Endometrial microvascular endothelial cells (primary cell): ENCODE results near the gene FBXL19. TPM values are rescaled to one million over a fixed set of nuclear protein-coding genes. Genes with fewer than 3 reads are reported as not detected.

Experiments
- in situ Hi-C: cut with HindIII; loops from 2 replicates; pipeline ENCODE4 v1.10.0; 2017; ENCODE audit warnings: low sequenced_read_pairs, low pct_unique_long_range_greater_than_20kb; ENCODE audit errors: inconsistent ontology term
- total RNA-seq: library from RNA; depleted of rRNA; stranded (reverse); fragments of >200 nt; gene quantifications from one replicate; pipeline ENCODE4 v1.2.3, GENCODE V29; 2015; ENCODE audit errors: inconsistent ontology term

FBXL19 gene
- total RNA-seq, 1 donor from 2014 or later, result 23.1 TPM

- in situ Hi-C loops, result loop anchor here (25.0 kb wide), 1 partner anchor 109 kb away; the partner anchor contains the start of genes ZNF646 and ZNF668
Observed at GRCh38 chr16:30953511-30954124, 30.2 kb downstream of the FBXL19 start.

DNA sequence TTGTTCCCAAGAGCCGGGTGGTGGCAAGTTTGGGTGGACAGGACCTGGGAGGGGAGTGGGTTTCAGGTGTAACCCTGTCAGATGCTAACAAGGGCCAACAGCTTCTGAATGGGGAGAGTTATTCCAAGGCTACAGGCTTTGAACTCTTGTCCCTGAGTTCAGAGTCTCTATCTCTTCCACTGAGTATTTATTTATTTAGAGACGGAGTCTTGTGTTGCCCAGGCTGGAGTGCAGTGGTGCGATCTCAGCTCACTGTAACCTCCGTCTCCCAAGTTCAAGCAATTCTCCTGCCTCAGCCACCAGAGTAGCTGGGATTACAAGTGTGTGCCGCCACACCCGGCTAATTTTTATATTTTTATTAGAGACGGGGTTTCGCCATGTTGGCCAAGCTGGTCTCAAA is 31.6 kb downstream of the FBXL19 start:
- in situ Hi-C loops, result loop anchor here (25.0 kb wide), 1 partner anchor 107 kb away; the partner anchor contains the start of genes ZNF646 and ZNF668

- in situ Hi-C loops, result loop anchor here (25.0 kb wide), 1 partner anchor 105 kb away; the partner anchor contains the start of genes ZNF646 and ZNF668
Observed at GRCh38 chr16:30956601-30957455, 33.5 kb downstream of the FBXL19 start.

DNA sequence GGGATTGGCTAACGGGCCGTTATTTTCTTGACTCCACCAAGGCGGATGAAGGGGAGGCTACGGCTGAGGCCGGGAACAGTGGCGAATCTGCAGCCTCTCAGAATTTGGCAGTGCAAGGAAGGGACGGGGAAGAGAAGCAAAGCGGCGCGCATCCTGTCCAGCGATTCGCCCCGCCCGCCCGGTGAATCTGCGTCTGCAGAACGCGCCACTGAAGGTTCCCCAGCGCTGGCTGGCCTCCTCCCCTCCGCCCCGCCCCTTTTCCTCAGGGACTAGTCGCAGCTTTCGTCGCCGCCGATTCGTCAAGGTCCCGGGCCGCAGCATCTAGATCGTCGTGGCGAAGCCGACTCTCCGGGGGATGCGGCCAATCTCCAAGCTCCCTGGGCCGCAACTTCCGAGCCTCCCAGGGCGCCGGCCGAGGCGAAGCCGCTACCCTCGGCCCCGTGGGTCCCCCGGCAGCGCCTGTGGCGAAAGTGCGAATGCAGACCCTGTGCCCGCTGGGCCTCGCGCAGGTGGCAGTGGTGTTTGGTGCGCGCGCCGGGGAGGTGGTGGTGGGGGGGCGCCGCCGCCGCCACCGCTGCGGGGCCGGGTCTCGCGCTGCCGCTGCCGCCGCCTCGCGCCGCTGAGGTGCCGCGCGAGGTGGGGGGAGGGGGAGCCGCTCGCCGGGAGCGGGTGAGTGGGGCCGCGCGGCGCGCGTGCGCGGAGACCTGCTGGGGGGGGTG is 34.2 kb downstream of the FBXL19 start, which contains the start of gene SETD1A:
TSS of gene SETD1A (plus strand) at position 299 of the 719 bp plus-strand sequence. CDS start 978 bp downstream, outside the sequence.
- in situ Hi-C loops, result loop anchor here (25.0 kb wide), 1 partner anchor 105 kb away; the partner anchor contains the start of genes ZNF646 and ZNF668

DNA sequence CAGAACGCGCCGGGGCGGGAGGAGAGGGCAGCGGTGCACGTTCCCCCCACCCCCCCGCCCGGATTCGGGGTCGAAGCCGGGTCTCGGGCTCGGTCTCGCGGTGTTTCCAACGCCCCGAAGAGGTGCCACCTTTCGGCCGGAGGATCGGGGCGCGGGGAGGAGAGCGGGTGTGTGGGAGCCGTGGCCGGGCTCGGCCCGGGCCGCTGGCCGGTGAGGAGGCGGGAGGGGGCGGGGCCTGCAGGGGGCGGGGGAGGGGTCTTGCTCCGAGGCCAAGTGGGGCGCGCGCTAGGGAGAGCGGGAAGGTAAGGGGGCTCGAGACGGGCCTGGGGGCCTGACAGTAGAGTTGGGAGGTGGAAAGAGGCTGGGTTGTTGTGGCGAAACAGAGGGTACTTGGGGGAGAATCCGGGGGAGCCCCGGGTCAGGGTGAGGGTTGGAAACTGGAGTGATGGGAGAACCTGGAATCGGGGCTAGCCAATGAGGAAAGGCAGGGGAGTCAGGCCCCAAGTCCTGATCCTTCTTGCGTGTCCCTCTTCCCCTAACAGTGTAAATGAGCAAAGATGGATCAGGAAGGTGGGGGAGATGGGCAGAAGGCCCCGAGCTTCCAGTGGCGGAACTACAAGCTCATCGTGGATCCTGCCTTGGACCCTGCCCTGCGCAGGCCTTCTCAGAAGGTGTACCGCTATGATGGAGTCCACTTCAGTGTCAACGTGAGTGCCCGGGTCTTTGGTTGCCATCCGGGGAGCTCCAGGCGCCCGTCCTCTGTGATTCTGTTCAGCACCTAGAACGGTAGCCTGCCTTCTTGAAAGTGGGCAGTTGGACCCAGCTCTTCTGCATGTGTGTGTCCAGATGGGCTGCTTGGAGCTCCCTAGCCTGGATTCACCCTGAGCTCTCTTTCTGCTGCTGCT is 35.1 kb downstream of the FBXL19 start:
- in situ Hi-C loops, result loop anchor here (25.0 kb wide), 1 partner anchor 104 kb away; the partner anchor contains the start of genes ZNF646 and ZNF668

- in situ Hi-C loops, result loop anchor here (25.0 kb wide), 1 partner anchor 101 kb away; the partner anchor contains the start of genes ZNF646 and ZNF668
Observed at GRCh38 chr16:30961384-30961783, 38.0 kb downstream of the FBXL19 start.

DNA sequence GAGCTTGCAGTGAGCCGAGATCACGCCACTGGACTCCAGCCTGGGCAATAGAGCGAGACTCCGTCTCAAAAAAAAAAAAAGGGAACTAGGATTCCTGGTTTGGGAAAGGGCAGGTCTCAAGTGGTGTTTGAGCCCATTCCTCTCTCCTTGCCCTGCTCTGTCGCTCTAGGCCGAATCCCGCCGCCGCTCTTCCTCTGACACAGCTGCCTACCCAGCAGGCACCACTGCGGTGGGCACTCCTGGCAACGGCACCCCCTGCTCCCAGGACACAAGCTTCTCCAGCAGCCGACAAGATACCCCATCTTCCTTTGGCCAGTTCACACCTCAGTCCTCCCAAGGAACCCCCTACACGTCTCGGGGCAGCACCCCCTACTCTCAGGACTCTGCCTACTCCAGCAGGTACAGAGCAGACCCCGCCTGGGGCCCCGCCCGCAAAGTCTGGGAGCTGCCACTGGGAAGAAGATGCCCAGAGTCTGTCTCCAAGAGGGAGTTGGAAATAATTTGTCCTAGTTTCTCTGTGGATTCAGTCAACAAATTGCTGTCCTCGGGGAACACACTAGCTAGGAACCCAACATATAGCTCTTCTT is 40.6 kb downstream of the FBXL19 start:
- in situ Hi-C loops, result loop anchor here (25.0 kb wide), 1 partner anchor 98 kb away; the partner anchor contains the start of genes ZNF646 and ZNF668

DNA sequence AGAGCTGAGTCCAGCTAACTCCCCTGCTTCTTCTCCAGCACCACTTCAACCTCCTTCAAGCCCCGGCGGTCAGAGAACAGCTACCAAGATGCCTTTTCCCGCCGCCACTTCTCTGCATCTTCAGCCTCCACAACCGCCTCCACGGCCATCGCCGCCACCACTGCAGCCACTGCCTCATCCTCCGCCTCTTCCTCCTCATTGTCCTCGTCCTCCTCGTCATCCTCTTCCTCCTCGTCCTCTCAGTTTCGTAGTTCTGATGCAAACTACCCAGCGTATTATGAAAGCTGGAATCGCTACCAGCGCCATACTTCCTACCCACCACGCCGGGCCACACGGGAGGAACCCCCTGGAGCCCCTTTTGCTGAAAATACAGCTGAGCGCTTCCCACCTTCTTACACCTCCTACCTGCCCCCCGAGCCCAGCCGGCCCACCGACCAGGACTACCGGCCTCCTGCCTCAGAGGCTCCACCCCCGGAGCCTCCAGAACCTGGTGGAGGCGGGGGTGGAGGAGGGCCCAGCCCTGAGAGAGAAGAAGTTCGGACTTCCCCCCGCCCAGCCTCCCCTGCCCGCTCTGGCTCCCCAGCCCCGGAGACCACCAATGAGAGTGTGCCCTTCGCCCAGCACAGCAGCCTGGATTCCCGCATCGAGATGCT is 41.3 kb downstream of the FBXL19 start:
- in situ Hi-C loops, result loop anchor here (25.0 kb wide), 1 partner anchor 98 kb away; the partner anchor contains the start of genes ZNF646 and ZNF668

DNA sequence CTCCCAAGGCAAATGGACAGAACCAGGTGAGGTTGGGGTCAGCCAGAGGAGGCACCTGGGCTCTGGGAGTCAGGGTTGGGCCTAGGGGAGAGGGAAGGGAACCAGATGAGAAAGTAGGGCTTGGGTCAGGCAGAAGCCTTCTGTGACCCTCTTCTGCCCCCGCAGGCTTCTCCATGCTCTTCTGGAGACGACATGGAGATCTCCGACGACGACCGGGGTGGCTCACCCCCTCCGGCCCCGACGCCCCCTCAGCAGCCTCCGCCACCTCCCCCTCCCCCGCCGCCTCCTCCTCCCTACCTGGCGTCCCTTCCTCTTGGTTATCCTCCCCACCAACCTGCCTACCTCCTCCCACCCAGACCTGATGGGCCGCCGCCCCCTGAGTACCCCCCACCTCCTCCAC is 42.1 kb downstream of the FBXL19 start:
- in situ Hi-C loops, result loop anchor here (25.0 kb wide), 1 partner anchor 97 kb away; the partner anchor contains the start of genes ZNF646 and ZNF668

- in situ Hi-C loops, result loop anchor here (25.0 kb wide), 1 partner anchor 96 kb away; the partner anchor contains the start of genes ZNF646 and ZNF668
Observed at GRCh38 chr16:30966033-30966619, 42.8 kb downstream of the FBXL19 start.

DNA sequence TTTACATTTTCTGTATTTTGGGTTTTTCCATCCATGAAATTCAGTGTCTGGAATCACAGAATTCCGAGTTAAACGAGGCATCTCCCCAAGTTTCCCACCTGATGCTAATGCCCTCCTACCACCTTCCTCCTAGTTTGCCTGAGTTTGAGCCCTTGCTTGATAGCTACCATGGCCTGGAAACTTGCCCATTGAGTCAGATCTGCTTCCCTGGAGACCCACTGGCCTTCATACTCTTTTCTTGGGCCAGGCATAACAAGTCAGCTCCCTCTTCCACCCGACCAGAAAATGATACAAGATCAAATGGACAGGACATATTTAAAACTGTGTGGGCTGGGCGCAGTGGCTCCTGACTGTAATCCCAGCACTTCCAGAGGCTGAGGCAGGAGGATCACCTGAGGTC is 44.4 kb downstream of the FBXL19 start:
- in situ Hi-C loops, result loop anchor here (25.0 kb wide), 1 partner anchor 95 kb away; the partner anchor contains the start of genes ZNF646 and ZNF668

- in situ Hi-C loops, result loop anchor here (25.0 kb wide), 1 partner anchor 93 kb away; the partner anchor contains the start of genes ZNF646 and ZNF668
Observed at GRCh38 chr16:30969246-30969842, 46.0 kb downstream of the FBXL19 start.

- in situ Hi-C loops, result loop anchor here (25.0 kb wide), 1 partner anchor 91 kb away; the partner anchor contains the start of genes ZNF646 and ZNF668
Observed at GRCh38 chr16:30971298-30971697, 47.9 kb downstream of the FBXL19 start.

DNA sequence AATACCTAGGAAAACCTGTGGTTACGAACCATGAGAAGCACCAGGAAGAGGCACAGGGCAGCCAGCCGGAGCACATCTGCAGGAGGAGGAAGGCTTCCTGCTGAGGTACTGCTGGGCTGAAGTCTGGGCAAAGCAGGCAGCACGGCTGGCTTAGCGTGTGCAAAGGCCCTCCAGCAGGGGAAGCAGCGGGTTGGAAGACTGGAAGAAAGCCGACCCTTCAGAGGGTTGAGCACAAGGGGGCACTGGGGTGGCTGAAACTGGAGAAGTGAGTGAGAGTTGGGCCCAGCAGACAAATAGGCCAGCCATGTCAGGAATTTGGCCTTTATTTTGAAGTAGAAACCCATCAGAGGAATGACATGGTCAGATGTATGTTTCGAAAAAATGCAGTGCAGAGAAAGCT is 49.5 kb downstream of the FBXL19 start:
- in situ Hi-C loops, result loop anchor here (25.0 kb wide), 1 partner anchor 89 kb away; the partner anchor contains the start of genes ZNF646 and ZNF668

DNA sequence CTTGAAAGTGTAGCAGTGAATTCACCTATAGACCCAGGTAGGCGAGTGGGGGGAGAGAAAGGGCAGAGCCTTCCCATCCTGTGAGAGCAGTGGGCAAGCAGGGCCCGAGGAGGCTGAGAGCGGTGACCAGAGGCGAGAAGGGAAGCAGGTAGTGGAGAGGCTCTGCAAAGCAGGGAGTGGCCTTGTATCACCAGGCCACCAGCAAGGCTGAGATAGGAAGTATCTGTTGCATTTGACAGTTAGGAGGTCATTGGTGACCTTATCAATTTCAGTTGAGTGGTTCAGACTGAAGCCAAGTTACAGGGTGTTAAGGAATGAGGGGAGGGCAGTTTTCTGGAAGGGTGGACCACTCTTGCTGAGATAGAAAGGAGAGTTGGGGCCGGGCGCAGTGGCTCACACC is 51.0 kb downstream of the FBXL19 start:
- in situ Hi-C loops, result loop anchor here (25.0 kb wide), 1 partner anchor 88 kb away; the partner anchor contains the start of genes ZNF646 and ZNF668

- in situ Hi-C loops, result no loop called here
Observed at GRCh38 chr16:30976486-30976885, 53.1 kb downstream of the FBXL19 start.
